Activated CD4-positive, alpha-beta memory T cell treated with anti-CD3 and anti-CD28 coated beads for 36 hours (primary cell): Measurements from ENCODE around the gene NUDT3. TPM values are rescaled to one million over a fixed set of nuclear protein-coding genes. Genes with fewer than 3 reads are reported as not detected.
"Not testable (repeated sequence)": the region's sequence is repeated elsewhere in the genome, so short reads cannot be mapped to it uniquely, and the experiment has no call there.

Experiments used
- CTCF ChIA-PET: fragments of 350-600 bp; sonication (Branson Sonifier 250); formaldehyde crosslinking; loops from one replicate; lab custom pipeline; 2021; ENCODE audit warnings: antibody characterized with exemption, inconsistent platforms; lab: Charles Lee
- POLR2A ChIA-PET: fragments of 350-600 bp; sonication (Branson Sonifier 250); formaldehyde crosslinking; loops from one replicate; lab custom pipeline; 2021; ENCODE audit warnings: antibody characterized with exemption; lab: Charles Lee
- DNase-seq: peaks from one replicate; pipeline ENCODE4 v3.0.0-alpha.2; 2020
- H3K27ac Mint-ChIP-seq: one replicate; pipeline ENCODE4 v1.8.0; 2021; ENCODE audit warnings: mixed read lengths
- H3K27me3 Mint-ChIP-seq: one replicate; pipeline ENCODE4 v1.8.0; 2021; ENCODE audit warnings: mixed read lengths
- H3K36me3 Mint-ChIP-seq: one replicate; pipeline ENCODE4 v1.8.0; 2021; ENCODE audit warnings: mixed read lengths
- H3K4me1 Mint-ChIP-seq: one replicate; pipeline ENCODE4 v1.8.0; 2021; ENCODE audit warnings: low read depth, mixed read lengths
- H3K4me3 Mint-ChIP-seq: one replicate; pipeline ENCODE4 v1.8.0; 2021; ENCODE audit warnings: mild to moderate bottlenecking, mixed read lengths
- H3K9me3 Mint-ChIP-seq: one replicate; pipeline ENCODE4 v1.8.0; 2021; ENCODE audit warnings: mixed read lengths
- intact Hi-C: fragments of 100-400 bp; cut with micrococcal nuclease; formaldehyde crosslinking; loops from one replicate; pipeline ENCODE4 v1.15.1; 2023
- total RNA-seq, 2 experiments: library from RNA; stranded (reverse); gene quantifications; one replicate each; pipeline ENCODE4 v1.2.3, GENCODE V29; 2021

NUDT3 gene
- total RNA-seq, 2 experiments from 2014 or later = 12.7 to 13.4 TPM

- ChIA-PET CTCF (no interaction called here), POLR2A (no interaction called here)
- Mint-ChIP-seq H3K36me3 (peaks cover 11% of the 10 kb centered on the region), H3K9me3 (no peaks in the 10 kb centered on the region), H3K4me3 (no peak overlapping the region), H3K4me1 (peaks cover 27% of the 10 kb centered on the region), H3K27me3 (no peaks in the 10 kb centered on the region), H3K27ac (no peak overlapping the region)
- intact Hi-C loops = no loop called here
- DNase-seq = no peak
Measured at GRCh38 chr6:34338811-34339210, 53.7 kb downstream of the NUDT3 start.

- peaks cover 24% of the 10 kb centered on the region for H3K4me1 Mint-ChIP-seq
- H3K4me3 Mint-ChIP-seq = no peak overlapping the region
- ChIA-PET CTCF (interaction anchor here (0.6 kb wide), 1 partner anchor 54 kb away, joined by 3 read pairs; the partner anchor contains the start of gene NUDT3), POLR2A (no interaction called here)
- no peak for DNase-seq
- H3K27me3 Mint-ChIP-seq = no peaks in the 10 kb centered on the region
- intact Hi-C loops = no loop called here
- peaks cover 11% of the 10 kb centered on the region for H3K36me3 Mint-ChIP-seq
- no peak overlapping the region for H3K27ac Mint-ChIP-seq
- H3K9me3 Mint-ChIP-seq = no peaks in the 10 kb centered on the region
Measured at GRCh38 chr6:34338377-34338776, 54.1 kb downstream of the NUDT3 start.

DNA sequence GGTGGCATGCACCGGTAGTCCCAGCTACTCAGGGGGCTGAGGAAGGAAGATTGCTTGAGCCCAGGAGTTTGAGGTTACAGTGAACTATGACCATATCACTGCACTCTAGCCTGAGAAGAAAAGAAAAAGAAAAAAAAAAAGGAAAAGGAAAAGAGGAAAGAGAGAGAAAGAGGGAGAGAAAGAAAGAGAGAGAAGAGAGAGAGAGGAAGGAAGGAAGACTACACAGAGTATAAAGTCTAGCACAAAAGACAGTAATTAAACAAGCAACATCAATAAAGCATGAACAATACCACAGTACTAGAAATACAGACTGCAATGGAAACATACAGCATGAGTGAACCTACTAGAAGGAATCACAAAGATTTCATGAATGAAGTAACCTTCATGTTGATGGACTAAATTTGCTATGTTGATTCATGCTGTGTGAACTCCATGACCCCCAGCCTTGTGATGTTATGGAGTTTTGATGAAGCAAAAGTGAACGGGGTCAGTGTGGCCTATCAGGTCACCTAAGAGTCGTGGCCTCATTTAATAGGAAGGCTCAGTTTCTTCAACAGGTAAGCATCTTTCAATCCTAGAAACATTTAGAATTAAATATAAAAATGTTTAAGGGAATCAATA is 57.6 kb downstream of the NUDT3 start:
- DNase-seq = no peak
- Mint-ChIP-seq H3K4me1 (peaks cover 11% of the 10 kb centered on the region), H3K36me3 (peaks cover 14% of the 10 kb centered on the region), H3K27ac (no peak overlapping the region), H3K4me3 (no peak overlapping the region), H3K9me3 (no peaks in the 10 kb centered on the region), H3K27me3 (no peaks in the 10 kb centered on the region)
- ChIA-PET POLR2A (interaction anchor here (0.6 kb wide), 1 partner anchor 746 kb away, joined by 3 read pairs; no protein-coding TSS in a partner anchor), CTCF (no interaction called here)
- intact Hi-C loops = no loop called here

DNA sequence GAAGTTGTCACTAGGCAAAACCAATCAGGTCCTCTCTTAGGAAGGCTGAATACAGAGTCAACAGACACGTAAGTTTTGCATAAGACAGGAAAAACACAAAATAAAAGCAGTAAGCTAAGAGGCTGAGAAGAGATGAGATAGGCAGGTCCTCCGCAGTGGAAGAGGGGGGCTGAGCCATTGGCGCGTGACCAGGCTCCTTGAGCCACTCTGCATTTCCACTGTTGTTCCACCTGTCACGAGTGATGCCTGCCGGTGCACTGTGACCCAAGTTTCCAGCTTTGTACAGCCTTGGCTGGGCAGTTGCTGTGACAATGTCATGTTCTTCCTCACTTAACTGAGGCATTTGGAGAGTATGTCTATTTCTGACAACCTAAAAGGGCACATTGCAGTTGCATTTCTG is 58.6 kb downstream of the NUDT3 start:
- ChIA-PET CTCF (no interaction called here), POLR2A (no interaction called here)
- Mint-ChIP-seq H3K27me3 (no peaks in the 10 kb centered on the region), H3K36me3 (peaks cover 14% of the 10 kb centered on the region), H3K4me3 (no peak overlapping the region), H3K9me3 (no peaks in the 10 kb centered on the region), H3K27ac (no peak overlapping the region), H3K4me1 (peaks cover 13% of the 10 kb centered on the region)
- no peak for DNase-seq
- intact Hi-C loops = no loop called here

DNA sequence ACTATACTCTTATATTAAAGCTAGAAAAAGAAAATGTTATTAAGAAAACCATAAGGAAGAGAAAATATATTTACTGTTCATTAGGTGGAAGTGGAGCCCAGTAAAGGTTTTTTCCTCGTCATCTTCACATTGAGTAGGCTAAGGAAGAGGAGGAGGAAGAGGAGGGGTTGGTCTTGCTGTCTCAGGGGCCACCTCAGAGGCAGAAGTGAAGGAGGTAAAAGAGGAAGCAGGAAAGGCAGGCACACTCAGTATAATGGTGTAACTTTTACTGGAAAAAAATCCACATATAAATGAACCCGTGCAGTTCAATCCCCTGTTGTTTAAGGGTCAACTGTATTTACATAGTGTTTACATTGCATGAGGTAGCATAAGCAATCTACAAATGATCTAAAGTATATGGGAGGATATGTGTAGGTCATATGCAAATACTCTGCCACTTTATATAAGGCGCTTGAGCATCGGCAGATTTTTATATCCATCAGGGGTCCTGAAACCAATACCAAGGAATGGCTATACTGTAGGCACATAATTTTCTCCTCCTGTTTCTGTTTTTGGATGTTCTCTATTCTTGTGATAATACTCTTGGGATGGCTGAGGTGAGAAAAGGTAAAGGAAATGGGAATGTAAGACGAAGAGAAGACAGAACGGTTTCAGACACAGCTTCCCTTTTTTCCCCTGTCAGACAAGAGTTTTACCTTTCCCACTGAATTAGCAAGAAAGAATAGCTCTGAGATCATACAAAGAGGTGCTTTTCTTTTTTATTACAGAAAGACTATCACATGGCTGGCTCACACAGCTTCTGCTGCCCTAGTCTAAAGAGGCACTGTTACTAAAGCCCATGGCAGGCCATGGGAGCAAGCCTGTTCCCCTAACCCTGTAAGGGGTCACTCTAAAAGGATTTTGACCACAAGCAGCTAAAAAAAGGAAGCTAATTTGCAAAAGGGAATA is 59.9 kb downstream of the NUDT3 start:
- Mint-ChIP-seq H3K27ac (no peak overlapping the region), H3K4me1 (peaks cover 14% of the 10 kb centered on the region), H3K27me3 (no peaks in the 10 kb centered on the region), H3K36me3 (peaks cover 14% of the 10 kb centered on the region), H3K9me3 (no peaks in the 10 kb centered on the region), H3K4me3 (no peak overlapping the region)
- CTCF ChIA-PET = no interaction called here
- DNase-seq = no peak
- POLR2A ChIA-PET = no interaction called here
- intact Hi-C loops = no loop called here

GRCh38 chr6:34331371-34332050 is 61.0 kb downstream of the NUDT3 start:
- Mint-ChIP-seq H3K4me3 (no peak overlapping the region), H3K4me1 (peaks cover 11% of the 10 kb centered on the region), H3K9me3 (no peaks in the 10 kb centered on the region), H3K27ac (no peak overlapping the region), H3K27me3 (no peaks in the 10 kb centered on the region), H3K36me3 (peaks cover 14% of the 10 kb centered on the region)
- intact Hi-C loops = no loop called here
- ChIA-PET CTCF (no interaction called here), POLR2A (no interaction called here)
- no peak for DNase-seq

DNA sequence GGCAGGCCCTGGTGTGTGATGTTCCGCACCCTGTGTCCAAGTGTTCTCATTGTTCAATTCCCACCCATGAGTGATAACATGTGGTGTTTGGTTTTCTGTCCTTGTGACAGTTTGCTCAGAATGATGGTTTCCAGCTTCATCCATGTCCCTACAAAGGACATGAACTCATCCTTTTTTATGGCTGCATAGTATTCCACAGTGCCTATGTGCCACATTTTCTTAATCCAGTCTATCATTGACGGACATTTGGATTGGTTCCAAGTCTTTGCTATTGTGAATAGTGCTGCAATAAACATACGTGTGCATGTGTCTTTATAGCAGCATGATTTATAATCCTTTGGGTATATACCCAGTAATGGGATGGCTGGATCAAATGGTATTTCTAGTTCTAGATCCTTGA is 62.7 kb downstream of the NUDT3 start:
- POLR2A ChIA-PET = interaction anchor here (0.7 kb wide), 1 partner anchor 473 kb away, joined by 3 read pairs; no protein-coding TSS in a partner anchor
- H3K9me3 Mint-ChIP-seq, CTCF ChIA-PET, H3K4me3 Mint-ChIP-seq, H3K36me3 Mint-ChIP-seq, DNase-seq, H3K27me3 Mint-ChIP-seq, H3K27ac Mint-ChIP-seq: not testable (repeated sequence)
- intact Hi-C loops = loop anchor here (10.0 kb wide), 1 partner anchor 65 kb away; the partner anchor contains the start of gene NUDT3
- H3K4me1 Mint-ChIP-seq = peaks cover 11% of the 10 kb centered on the region

DNA sequence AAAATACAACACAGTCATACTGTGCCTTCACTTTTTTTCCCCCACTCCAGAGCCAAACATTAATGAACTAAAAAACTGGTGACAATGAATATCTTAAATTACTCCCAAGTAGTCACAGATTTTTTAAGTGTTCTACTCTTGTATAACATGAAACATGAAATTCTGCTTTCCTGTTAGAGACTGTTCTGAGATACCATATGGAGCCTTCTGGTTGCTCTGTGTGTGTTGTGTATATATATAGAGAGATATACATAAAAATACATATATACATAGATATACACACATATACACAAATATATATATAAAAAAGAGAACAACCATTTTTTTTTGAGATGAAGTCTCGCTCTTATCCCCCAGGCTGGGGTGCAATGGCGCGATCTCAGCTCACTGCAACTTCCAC is 63.5 kb downstream of the NUDT3 start:
- H3K9me3 Mint-ChIP-seq = no peaks in the 10 kb centered on the region

DNA sequence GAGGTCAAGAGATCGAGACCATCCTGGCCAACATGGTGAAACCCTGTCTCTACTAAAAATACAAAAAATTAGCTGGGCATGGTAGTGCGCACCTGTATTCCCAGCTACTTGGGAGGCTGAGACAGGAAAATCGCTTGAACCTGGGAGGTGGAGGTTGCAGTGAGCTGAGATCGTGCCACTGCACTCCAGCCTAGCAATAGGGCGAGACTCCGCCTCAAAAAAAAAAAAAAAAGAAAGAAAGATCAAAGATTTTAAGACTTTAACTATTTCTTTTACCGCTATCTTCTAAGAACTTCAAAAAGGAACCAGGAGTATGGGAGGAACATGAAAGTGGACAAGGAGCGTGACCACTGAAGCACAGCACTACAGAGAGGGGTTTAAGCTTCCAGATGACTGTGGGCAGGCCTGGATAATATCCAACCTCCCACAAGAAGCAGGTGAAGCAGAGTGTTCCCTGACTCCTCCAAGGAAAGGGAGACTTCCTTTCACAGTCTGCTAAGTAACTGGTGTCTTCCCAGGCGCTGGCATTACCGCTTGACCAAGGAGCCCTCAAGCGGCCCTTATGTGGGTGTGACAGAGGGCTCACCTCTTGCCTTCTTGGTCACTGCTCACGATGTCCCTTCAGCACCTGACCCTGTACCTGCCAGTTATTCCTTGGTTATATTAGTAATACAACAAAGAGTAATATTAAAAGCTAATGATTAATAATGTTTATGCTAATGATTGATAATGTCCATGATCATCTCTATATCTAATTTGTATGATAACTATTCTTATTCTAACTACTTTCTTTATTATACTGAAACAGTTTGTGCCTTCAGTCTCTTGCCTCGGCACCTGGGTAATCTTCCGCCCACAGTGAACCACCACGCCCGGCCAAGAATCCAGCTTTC is 64.9 kb downstream of the NUDT3 start:
- peak; percentile 20 for DNase-seq
- POLR2A ChIA-PET, H3K4me3 Mint-ChIP-seq, H3K27ac Mint-ChIP-seq, H3K9me3 Mint-ChIP-seq, H3K27me3 Mint-ChIP-seq, H3K36me3 Mint-ChIP-seq: not testable (repeated sequence)
- CTCF ChIA-PET = interaction anchor here (1.2 kb wide), 1 partner anchor 164 kb away, joined by 3 read pairs; no protein-coding TSS in a partner anchor
- peaks cover 11% of the 10 kb centered on the region for H3K4me1 Mint-ChIP-seq
- intact Hi-C loops = loop anchor here (10.0 kb wide), 1 partner anchor 67 kb away; the partner anchor contains the start of gene NUDT3

More for the DNA sequence above, 63.5 kb downstream of the NUDT3 start:
- Mint-ChIP-seq H3K4me1 (peaks cover 11% of the 10 kb centered on the region), H3K36me3 (peaks cover 9% of the 10 kb centered on the region), H3K4me3 (no peak overlapping the region), H3K27ac (no peak overlapping the region), H3K27me3 (no peaks in the 10 kb centered on the region)
- DNase-seq = no peak
- intact Hi-C loops = loop anchor here (10.0 kb wide), 1 partner anchor 66 kb away; the partner anchor contains the start of gene NUDT3
- ChIA-PET POLR2A (interaction anchor here (0.7 kb wide), 1 partner anchor 474 kb away, joined by 3 read pairs; no protein-coding TSS in a partner anchor), CTCF (no interaction called here)

- ChIA-PET CTCF (no interaction called here), POLR2A (no interaction called here)
- peaks cover 2% of the 10 kb centered on the region for H3K36me3 Mint-ChIP-seq
- H3K9me3 Mint-ChIP-seq = no peaks in the 10 kb centered on the region
- intact Hi-C loops = loop anchor here (10.0 kb wide), 1 partner anchor 69 kb away; the partner anchor contains the start of gene NUDT3
- no peak overlapping the region for H3K4me3 Mint-ChIP-seq
- H3K27ac Mint-ChIP-seq = no peak overlapping the region
- DNase-seq = no peak
- H3K27me3 Mint-ChIP-seq = no peaks in the 10 kb centered on the region
- peaks cover 11% of the 10 kb centered on the region for H3K4me1 Mint-ChIP-seq
Measured at GRCh38 chr6:34325633-34326032, 66.8 kb downstream of the NUDT3 start.
